Stimulated activated CD8-positive, alpha-beta memory T cell treated with anti-CD3 and anti-CD28 coated beads, Interleukin-4, amount 100 ng/mL, for 4 hours (primary cell): ENCODE data around the gene KIF5C.
A peak's percentile ranks its signal among the peaks of the same experiment; 100 is the strongest.

Experiments
- DNase-seq, 2 donors: peaks; one replicate each; pipeline ENCODE4 v3.0.0-alpha.2; 2020; ENCODE audit warnings: low read depth in 2 of 2, low spot score in 1 of 2

Gene KIF5C

GRCh38 chr2:149012545-149012944, 137.5 kb downstream of the KIF5C start:
- no peak for DNase-seq

GRCh38 chr2:149015501-149015900, 140.5 kb downstream of the KIF5C start:
- no peak for DNase-seq

DNA sequence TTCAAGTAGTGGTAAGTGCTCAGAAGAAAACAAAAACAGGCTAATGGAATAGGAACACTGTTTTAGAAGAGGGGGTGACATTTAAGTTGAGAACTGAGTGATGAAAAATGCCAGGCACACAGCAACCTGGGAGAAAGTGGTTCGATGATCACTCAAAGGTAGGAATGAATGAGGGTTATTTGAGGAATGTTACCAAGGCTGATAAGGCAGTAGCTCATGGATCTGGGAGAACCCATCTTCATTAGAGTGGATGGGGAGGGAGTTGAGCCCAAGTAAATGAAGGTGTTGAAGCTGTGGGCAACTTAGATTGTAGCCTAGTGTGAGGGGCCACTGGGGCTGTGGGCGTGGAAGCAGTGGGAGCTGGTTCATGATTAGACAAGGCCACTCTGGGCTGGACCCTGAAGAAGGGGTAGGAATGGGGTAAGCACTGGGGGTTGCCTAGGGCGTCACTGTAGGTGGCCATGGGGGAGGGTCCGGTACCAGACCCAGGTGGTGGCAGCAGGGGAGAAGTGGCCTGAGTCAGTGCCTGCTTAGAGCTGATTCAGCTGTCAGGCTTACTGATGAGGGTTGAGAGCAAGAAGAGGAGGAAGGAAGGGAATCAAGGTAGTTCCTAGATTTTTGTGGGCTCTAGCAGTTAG, 141.0 kb downstream of the KIF5C start:
- DNase-seq, result no peak

- DNase-seq, result peak; percentile 21 to 63
Observed at GRCh38 chr2:149017116-149017985, 142.3 kb downstream of the KIF5C start.

GRCh38 chr2:149018981-149019380, 144.0 kb downstream of the KIF5C start:
- no peak for DNase-seq

- DNase-seq, result no peak
Observed at GRCh38 chr2:149019768-149020167, 144.7 kb downstream of the KIF5C start.

GRCh38 chr2:149020432-149020851, 145.4 kb downstream of the KIF5C start:
- DNase-seq, result no peak

DNA sequence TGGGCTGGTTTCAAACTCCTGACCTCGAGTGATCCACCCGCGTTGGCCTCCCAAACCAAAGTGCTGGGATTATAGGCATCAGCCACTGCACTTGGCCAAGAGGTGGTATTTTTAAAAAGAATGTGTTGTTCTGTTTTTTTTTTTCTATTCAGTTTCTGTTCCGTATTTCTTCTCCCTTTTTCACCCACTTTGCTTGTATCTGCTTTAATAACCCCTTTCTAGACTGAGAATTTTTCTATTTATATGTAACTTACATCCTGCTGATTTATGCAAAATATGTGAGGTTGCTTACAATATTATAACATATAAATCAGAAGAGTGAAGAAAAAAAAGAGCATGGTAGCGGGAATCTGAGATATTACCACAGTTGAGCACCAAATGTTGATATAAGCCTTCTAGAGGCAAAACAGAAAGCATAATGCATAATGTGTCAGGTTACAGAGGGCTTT, 146.3 kb downstream of the KIF5C start:
- no peak for DNase-seq

- DNase-seq, result no peak
Observed at GRCh38 chr2:149021761-149022160, 146.7 kb downstream of the KIF5C start.

- no peak for DNase-seq
Observed at GRCh38 chr2:149023091-149023490, 148.1 kb downstream of the KIF5C start.

- no peak for DNase-seq
Observed at GRCh38 chr2:149027590-149028250, 152.7 kb downstream of the KIF5C start.

DNA sequence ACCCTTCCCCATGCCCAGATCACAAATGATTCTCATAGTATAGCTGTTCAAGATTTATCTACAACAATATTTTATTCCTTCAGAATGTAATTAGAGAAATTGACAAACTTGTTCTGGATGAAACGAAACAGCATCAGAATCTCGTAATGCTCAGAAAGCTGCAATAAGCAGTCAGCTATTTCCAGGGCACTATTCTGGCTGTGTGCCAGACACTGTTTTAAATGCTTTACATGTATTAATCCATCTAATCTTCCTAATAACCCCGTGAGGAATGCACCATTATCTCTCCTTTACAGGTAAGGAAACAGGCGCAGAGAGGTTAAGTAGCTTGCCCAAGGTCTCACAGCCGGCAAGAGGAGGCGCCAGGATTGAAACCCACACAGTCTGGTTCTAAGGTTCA, 153.3 kb downstream of the KIF5C start:
- DNase-seq, result no peak

GRCh38 chr2:149028891-149029290, 153.9 kb downstream of the KIF5C start:
- no peak for DNase-seq

- no peak for DNase-seq
Observed at GRCh38 chr2:149029307-149029965, 154.4 kb downstream of the KIF5C start.

- DNase-seq, result no peak
Observed at GRCh38 chr2:149031396-149031795, 156.4 kb downstream of the KIF5C start.

DNA sequence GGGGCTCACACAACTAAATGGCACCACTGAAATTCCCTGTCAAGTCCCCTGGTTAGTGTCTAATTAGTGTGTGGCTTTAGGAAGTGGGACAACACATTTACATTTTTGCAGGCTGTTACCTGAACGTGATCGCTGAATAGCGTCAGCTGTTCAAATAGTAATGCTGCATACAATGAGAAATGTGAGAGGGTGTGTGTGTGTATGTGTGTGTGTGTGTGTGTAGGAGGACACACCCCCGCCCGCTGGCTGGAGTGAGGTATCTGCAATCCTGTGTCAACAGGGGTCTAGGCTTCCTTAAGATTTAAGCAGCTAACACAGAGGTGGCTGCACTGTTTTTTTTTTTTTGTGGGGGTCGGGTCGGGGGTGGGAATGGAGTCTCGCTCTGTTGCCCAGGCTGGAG, 158.7 kb downstream of the KIF5C start:
- DNase-seq, result no peak

DNA sequence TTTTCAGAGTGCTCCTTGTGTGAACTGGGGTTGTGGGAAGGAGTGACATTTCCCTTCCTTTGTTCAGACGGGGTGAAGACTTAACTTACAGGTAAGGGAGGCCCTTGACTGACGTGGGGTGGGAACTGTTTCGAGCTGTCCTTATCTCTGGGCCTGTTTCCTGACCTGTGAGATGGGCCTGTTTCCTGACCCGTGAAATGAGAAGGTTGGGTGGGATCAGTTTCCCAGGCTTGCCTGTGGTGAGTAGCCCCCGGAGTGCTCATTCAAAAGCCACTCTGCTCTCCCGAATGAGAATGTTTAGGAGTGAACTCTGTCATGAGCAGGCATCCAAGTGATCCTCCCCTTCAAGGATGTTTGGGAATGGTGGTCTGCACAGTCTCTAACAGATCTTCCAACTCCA, 159.4 kb downstream of the KIF5C start:
- DNase-seq, result no peak

DNA sequence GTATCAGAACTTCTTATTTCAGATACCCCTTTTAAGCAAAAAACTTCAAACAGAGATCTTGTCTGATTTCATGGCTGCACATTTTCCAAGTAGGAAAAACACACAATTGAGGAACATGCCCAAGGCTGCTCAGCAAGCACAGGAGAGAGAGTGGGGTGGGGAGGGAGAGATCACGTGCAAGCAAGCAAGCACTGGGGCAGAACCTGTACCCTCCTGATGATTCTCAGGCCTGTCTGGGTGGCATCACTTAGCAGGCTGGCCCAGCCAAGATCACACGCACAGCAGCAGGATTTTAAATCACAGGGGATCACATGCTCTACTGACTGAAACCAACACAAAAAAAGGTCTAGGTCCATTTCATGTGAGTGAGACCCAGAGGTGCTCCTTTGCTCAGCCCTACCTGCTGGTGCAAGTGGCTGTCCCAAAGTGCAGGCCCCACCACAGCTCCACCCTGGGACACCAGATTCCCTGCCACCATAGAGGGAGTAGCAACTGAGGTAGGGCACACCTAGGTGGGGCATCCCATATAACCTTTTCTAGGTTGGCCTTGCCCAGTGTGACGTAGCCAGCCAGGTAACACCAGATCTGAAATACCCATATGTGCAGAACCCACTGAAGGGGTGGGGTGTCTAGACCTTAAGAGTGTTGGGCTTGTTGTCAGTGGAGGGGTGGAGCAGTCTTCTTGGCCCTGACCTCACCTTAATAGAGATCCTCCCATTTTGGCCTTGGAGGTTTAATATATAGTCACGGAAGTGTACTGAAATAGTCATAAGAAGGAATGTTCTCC, 161.7 kb downstream of the KIF5C start:
- DNase-seq, result no peak

GRCh38 chr2:149037851-149038250, 162.8 kb downstream of the KIF5C start:
- no peak for DNase-seq

DNA sequence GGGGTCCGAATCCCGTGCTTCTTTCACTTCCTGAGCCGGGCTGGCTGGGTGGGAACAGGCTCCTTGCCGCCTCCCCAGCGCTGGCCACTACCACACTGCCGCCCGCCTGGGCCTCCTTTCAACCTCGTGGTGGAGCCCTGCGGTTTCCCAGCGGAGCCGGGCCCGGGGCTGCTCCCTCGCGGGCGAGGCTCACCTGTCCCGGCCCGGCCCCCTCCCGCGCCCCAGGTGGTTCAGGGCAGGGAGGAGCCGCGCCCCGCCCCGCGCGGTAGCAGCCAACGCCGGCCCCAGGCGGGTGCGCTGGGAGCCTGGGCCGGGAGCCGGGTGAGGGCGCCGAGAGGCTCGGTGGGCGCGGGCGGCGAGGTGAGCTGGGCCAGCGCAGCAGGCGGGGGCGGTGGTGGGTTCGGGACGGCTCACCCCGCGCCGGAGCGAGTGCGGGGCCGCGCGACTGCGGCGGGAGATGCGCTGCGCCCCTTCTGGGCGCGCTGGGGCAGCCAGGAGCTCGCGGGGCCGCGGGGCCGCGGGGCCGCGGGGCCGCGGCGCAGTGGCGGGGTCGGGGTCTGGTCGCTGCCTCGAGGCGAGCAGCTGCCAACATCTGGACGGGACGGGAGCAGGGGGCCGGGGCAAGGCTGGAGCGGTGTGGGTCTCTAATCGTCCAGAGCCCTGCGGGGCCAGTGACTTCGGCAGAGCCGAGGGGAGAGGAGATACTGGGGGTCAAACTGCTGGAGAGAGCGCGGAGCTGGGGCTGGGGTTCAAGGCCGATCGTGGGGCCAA, 163.6 kb downstream of the KIF5C start, which contains the start of gene LYPD6B:
TSS of gene LYPD6B (plus strand) at position 258 of the 771 bp plus-strand sequence. CDS start 92,250 bp downstream, outside the sequence.
- no peak for DNase-seq
